Kidney tubule cell (primary cell): Measurements from ENCODE around the gene PRPF19.

Source experiments
- DNase-seq: peaks from one replicate; pipeline ENCODE4 v3.0.0-alpha.2; 2018; ENCODE audit warnings: low spot score

PRPF19 gene

GRCh38 chr11:60857378-60858232 lies 48.8 kb downstream of the PRPF19 start:
- peak; percentile 44 for DNase-seq

- no peak for DNase-seq
These were observed 50.4 kb downstream of the PRPF19 start, which contains the start of gene PTGDR2 for GRCh38 chr11:60855726-60856633. Gene PTGDR2, minus strand, starts transcription at chr11:60855950. Its CDS starts 2,228 bp downstream, at chr11:60853722.

GRCh38 chr11:60854847-60855725 lies 51.3 kb downstream of the PRPF19 start:
- DNase-seq = no peak

- no peak for DNase-seq
These were observed 52.1 kb downstream of the PRPF19 start for GRCh38 chr11:60854140-60854846.

GRCh38 chr11:60852982-60853950 lies 53.1 kb downstream of the PRPF19 start:
- no peak for DNase-seq

- DNase-seq = no peak
These were observed 54.0 kb downstream of the PRPF19 start for GRCh38 chr11:60852117-60852981.

GRCh38 chr11:60851327-60852104 lies 54.9 kb downstream of the PRPF19 start:
- DNase-seq = no peak

- no peak for DNase-seq
These were observed 56.5 kb downstream of the PRPF19 start for GRCh38 chr11:60849641-60850520.

- DNase-seq = no peak
These were observed 57.7 kb downstream of the PRPF19 start for GRCh38 chr11:60848714-60849151.

GRCh38 chr11:60847896-60848295 lies 58.5 kb downstream of the PRPF19 start:
- DNase-seq = no peak

GRCh38 chr11:60847281-60847680 lies 59.1 kb downstream of the PRPF19 start:
- DNase-seq = no peak

- DNase-seq = no peak
These were observed 61.0 kb downstream of the PRPF19 start for GRCh38 chr11:60845338-60845737.

GRCh38 chr11:60844870-60845221 lies 61.5 kb downstream of the PRPF19 start:
- DNase-seq = no peak

GRCh38 chr11:60844045-60844869 lies 62.1 kb downstream of the PRPF19 start:
- DNase-seq = peak; percentile 50

GRCh38 chr11:60842668-60843600 lies 63.5 kb downstream of the PRPF19 start:
- no peak for DNase-seq
